C4-2B (cell line): ENCODE data around the gene TSSK2.

Source experiments
- ZFX ChIP-seq: fragments of 450-650 bp; IDR thresholded peaks from 2 replicates; pipeline ENCODE4 v1.6.1; 2017
- TF ChIP-seq, protein P1 (sequence below): fragments of 450-650 bp; conservative IDR thresholded peaks from 2 replicates; pipeline ENCODE4 v1.5.1; 2017; ENCODE audit warnings: mild to moderate bottlenecking

DNA sequence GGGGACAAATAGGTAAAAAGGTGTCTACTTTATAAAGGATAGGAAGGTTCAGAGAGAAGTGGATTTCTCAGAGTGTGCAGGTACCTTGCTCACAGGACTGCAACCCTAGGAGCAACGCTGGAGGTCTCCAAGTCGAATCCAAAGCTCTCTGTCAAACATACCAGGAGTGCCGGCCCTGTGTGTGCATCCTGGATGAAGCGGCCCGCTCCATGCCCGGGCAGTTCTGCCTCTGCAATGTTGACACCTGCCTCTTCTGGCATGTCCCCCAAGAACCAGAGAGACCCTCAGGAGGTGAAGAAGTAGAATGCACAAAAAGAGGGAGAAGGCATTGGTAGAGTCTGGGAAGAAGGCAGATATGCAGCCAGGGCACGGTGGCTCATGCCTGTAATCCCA lies 3.1 kb upstream of the TSSK2 start:
- TF ChIP-seq, protein P1, sequence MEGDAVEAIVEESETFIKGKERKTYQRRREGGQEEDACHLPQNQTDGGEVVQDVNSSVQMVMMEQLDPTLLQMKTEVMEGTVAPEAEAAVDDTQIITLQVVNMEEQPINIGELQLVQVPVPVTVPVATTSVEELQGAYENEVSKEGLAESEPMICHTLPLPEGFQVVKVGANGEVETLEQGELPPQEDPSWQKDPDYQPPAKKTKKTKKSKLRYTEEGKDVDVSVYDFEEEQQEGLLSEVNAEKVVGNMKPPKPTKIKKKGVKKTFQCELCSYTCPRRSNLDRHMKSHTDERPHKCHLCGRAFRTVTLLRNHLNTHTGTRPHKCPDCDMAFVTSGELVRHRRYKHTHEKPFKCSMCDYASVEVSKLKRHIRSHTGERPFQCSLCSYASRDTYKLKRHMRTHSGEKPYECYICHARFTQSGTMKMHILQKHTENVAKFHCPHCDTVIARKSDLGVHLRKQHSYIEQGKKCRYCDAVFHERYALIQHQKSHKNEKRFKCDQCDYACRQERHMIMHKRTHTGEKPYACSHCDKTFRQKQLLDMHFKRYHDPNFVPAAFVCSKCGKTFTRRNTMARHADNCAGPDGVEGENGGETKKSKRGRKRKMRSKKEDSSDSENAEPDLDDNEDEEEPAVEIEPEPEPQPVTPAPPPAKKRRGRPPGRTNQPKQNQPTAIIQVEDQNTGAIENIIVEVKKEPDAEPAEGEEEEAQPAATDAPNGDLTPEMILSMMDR = no peak
- TF ChIP-seq ZFX = no peak
